NB4 (cell line): ENCODE data around the gene DNAH1.

Experiments
- DNase-seq: peaks from one replicate; pipeline ENCODE4 v3.0.0; 2010; ENCODE audit warnings: low read depth
- H3K4me3 ChIP-seq: one replicate; pipeline ENCODE4 v1.5.1; 2011; ENCODE audit warnings: mild to moderate bottlenecking, low read depth, low read length, moderate library complexity
- MYC ChIP-seq: IDR thresholded peaks from 2 replicates; pipeline ENCODE4 v1.6.1; 2011; ENCODE audit warnings: low read depth, low read length
- POLR2A ChIP-seq: IDR thresholded peaks from 2 replicates; pipeline ENCODE4 v1.6.1; 2011; ENCODE audit warnings: mild to moderate bottlenecking; ENCODE audit not compliant: insufficient read length; ENCODE audit errors: extremely low read depth
- TF ChIP-seq, protein P1 (sequence below): IDR thresholded peaks from 2 replicates; pipeline ENCODE4 v1.6.1; 2011; ENCODE audit warnings: low read depth, low read length
- TF ChIP-seq, protein P2 (sequence below): IDR thresholded peaks from one replicate; pipeline ENCODE4 v1.5.1; 2012; ENCODE audit warnings: low read depth, low read length

The DNAH1 gene

DNA sequence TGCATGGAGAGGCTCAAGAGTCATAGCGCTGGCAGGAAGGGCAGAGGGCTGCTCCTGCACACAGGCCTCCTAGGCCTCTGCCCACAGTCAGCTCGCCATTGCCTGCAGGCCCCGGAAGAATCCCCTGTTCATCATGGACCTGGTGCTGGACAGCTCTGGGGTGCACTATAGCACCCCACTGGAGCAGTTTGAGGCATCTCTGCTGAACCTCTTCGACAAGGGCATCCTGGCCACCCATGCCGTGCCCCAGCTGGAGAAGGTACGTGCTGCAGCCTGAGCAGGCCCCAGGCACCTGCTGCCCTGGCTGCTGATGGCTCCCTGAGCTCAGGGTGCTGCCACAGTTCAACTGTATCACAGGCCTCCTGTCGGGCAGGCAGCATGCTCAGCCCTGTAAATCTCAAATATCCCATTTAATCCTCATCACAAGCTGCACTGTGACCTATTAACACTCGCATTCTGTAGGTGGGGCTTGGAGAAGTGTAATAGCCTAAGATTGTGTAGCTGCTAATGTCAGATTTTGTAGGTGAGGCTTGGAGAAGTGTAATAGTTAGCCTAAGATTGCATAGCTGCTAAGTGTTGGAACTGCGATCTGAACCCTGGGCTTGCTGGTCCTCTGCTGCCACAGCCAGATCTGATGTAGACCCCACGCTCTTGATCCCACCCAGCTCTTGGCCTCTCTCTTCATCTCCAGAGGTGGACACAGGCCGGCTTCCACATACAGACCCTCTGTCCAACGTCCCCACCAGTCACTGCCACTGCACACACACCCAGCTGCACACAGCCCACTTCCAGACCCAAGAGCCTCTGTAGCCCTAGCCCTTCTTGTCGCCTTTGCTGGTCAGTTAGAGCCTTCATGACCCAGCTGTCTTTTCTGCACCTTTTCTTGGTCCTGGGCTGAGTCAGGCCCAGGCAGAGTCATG lies 31.9 kb downstream of the DNAH1 start:
- no peak overlapping the region for H3K4me3 ChIP-seq
- TF ChIP-seq, protein P1, sequence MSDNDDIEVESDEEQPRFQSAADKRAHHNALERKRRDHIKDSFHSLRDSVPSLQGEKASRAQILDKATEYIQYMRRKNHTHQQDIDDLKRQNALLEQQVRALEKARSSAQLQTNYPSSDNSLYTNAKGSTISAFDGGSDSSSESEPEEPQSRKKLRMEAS: no peak
- TF ChIP-seq, protein P2, sequence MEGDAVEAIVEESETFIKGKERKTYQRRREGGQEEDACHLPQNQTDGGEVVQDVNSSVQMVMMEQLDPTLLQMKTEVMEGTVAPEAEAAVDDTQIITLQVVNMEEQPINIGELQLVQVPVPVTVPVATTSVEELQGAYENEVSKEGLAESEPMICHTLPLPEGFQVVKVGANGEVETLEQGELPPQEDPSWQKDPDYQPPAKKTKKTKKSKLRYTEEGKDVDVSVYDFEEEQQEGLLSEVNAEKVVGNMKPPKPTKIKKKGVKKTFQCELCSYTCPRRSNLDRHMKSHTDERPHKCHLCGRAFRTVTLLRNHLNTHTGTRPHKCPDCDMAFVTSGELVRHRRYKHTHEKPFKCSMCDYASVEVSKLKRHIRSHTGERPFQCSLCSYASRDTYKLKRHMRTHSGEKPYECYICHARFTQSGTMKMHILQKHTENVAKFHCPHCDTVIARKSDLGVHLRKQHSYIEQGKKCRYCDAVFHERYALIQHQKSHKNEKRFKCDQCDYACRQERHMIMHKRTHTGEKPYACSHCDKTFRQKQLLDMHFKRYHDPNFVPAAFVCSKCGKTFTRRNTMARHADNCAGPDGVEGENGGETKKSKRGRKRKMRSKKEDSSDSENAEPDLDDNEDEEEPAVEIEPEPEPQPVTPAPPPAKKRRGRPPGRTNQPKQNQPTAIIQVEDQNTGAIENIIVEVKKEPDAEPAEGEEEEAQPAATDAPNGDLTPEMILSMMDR: no peak
- TF ChIP-seq MYC (no peak), POLR2A (no peak)
- no peak for DNase-seq

GRCh38 chr3:52349131-52349530 lies 33.0 kb downstream of the DNAH1 start:
- TF ChIP-seq, protein P2: no peak
- TF ChIP-seq, protein P1: no peak
- TF ChIP-seq POLR2A (no peak), MYC (no peak)
- H3K4me3 ChIP-seq: no peak overlapping the region
- no peak for DNase-seq

GRCh38 chr3:52349611-52350395 lies 33.7 kb downstream of the DNAH1 start:
- no peak for DNase-seq
- no peak overlapping the region for H3K4me3 ChIP-seq
- TF ChIP-seq, protein P2: no peak
- TF ChIP-seq MYC (no peak), POLR2A (no peak)
- TF ChIP-seq, protein P1: no peak

DNA sequence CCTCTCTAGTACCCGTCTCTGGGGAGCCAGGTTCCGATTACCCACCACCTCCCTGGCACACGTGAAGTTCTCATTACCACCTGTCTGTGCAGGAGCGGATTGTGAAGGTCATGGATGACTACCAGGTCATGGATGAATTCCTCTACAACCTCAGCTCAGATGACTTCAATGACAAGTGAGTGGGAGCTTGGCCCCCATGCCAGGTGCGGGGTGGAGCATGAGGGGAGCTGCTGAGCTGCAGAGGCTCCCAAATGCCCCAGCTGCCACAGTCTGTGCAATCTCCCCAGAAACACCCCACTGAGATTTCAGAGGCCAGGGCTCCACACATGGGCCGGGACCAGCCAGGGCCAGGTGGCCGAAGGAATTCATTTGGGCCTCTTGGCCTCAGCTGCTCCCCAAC lies 34.3 kb downstream of the DNAH1 start:
- no peak for DNase-seq
- TF ChIP-seq, protein P2: no peak
- TF ChIP-seq, protein P1: no peak
- TF ChIP-seq MYC (no peak), POLR2A (no peak)
- H3K4me3 ChIP-seq: no peak overlapping the region

GRCh38 chr3:52350981-52351761 lies 35.1 kb downstream of the DNAH1 start:
- H3K4me3 ChIP-seq: no peak overlapping the region
- TF ChIP-seq, protein P2: no peak
- TF ChIP-seq POLR2A (no peak), MYC (no peak)
- TF ChIP-seq, protein P1: no peak
- no peak for DNase-seq
